ENCODE measurements around the gene ZBTB6.

The ZBTB6 gene, protein sequence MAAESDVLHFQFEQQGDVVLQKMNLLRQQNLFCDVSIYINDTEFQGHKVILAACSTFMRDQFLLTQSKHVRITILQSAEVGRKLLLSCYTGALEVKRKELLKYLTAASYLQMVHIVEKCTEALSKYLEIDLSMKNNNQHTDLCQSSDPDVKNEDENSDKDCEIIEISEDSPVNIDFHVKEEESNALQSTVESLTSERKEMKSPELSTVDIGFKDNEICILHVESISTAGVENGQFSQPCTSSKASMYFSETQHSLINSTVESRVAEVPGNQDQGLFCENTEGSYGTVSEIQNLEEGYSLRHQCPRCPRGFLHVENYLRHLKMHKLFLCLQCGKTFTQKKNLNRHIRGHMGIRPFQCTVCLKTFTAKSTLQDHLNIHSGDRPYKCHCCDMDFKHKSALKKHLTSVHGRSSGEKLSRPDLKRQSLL

GRCh38 chr9:122912964-122913673 lies at the start of gene ZBTB6:
TSS of gene ZBTB6 (minus strand) at chr9:122913323. CDS start at chr9:122912072, 1,251 bp downstream.
- peaks cover 0 to 30% of the 10 kb centered on the region in 2 experiments; a peak in 2 of 3 replicates for H3K36me3 ChIP-seq (ENCODE audit: control insufficient read depth in 2 of 2, insufficient read depth in 1 of 2, low read length in 2 of 2)
- CTCF ChIA-PET = interaction anchor here (0.6 to 1.0 kb wide), 5 partner anchors 11 to 483 kb away, joined by 3 to 5 read pairs (median 4); partner anchors contain the start of genes PDCL and ZBTB26
- peak within 1 kb of the TSS; percentile 65 for H3K27ac ChIP-seq (ENCODE audit: extremely low read depth, low read depth, low read length)
- H3K9me3 ChIP-seq (ENCODE audit: control insufficient read depth, insufficient read depth, low read depth, low read length) = no peaks in the 10 kb centered on the region
- POLR2A ChIA-PET = interaction anchor here (0.6 to 2.9 kb wide), 10 partner anchors 9 to 1707 kb away, joined by 3 to 43 read pairs (median 4); partner anchors contain the start of genes PDCL, RABGAP1, RC3H2 and ZBTB26
- H3K4me3 ChIP-seq (ENCODE audit: low read depth, low read length) = peak within 1 kb of the TSS; percentile 97
- H3K4me1 ChIP-seq (ENCODE audit: control insufficient read depth, insufficient read depth, low read length) = no peaks in the 10 kb centered on the region
- TF ChIP-seq ZNF629 (tag by site-specific recombination; IDR thresholded peaks at IDR 0.05) (peak; percentile 56), SP7 (tag by site-specific recombination; IDR thresholded peaks at IDR 0.05) (peak; percentile 44; the same call in 1 of the 2 replicates), RBAK (tag by site-specific recombination; IDR thresholded peaks at IDR 0.05) (no peak), ZBTB8A (tag by site-specific recombination; IDR thresholded peaks at IDR 0.05) (no peak), PRDM4 (tag by site-specific recombination; IDR thresholded peaks at IDR 0.05) (no peak), ZNF114 (tag by site-specific recombination; IDR thresholded peaks at IDR 0.05) (no peak), ZNF280D (tag by site-specific recombination; IDR thresholded peaks at IDR 0.05) (peak; percentile 53; the same call in 1 of the 2 replicates), ZNF354C (tag by site-specific recombination; IDR thresholded peaks at IDR 0.05; ENCODE audit: borderline replicate concordance, low read depth) (no peak), ZNF324 (tag by site-specific recombination; IDR thresholded peaks at IDR 0.05) (0 out of 2 replicates have a peak, but pooled peaks have one; percentile 48), ZNF140 (tag by site-specific recombination; IDR thresholded peaks at IDR 0.05) (no peak), ZNF280C (tag by site-specific recombination; IDR thresholded peaks at IDR 0.05) (no peak), CTCF (tag by site-specific recombination; IDR thresholded peaks at IDR 0.05) (no peak), OVOL3 (tag by site-specific recombination; IDR thresholded peaks at IDR 0.05) (no peak), ZNF571 (tag by site-specific recombination; IDR thresholded peaks at IDR 0.05) (no peak), ZEB2 (tag by site-specific recombination; IDR thresholded peaks at IDR 0.05) (peak; percentile 39; the same call in 1 of the 2 replicates), ZNF513 (tag by site-specific recombination; IDR thresholded peaks at IDR 0.05) (0 out of 2 replicates have a peak, but pooled peaks have one; percentile 51)
- TF ChIP-seq, protein P1, sequence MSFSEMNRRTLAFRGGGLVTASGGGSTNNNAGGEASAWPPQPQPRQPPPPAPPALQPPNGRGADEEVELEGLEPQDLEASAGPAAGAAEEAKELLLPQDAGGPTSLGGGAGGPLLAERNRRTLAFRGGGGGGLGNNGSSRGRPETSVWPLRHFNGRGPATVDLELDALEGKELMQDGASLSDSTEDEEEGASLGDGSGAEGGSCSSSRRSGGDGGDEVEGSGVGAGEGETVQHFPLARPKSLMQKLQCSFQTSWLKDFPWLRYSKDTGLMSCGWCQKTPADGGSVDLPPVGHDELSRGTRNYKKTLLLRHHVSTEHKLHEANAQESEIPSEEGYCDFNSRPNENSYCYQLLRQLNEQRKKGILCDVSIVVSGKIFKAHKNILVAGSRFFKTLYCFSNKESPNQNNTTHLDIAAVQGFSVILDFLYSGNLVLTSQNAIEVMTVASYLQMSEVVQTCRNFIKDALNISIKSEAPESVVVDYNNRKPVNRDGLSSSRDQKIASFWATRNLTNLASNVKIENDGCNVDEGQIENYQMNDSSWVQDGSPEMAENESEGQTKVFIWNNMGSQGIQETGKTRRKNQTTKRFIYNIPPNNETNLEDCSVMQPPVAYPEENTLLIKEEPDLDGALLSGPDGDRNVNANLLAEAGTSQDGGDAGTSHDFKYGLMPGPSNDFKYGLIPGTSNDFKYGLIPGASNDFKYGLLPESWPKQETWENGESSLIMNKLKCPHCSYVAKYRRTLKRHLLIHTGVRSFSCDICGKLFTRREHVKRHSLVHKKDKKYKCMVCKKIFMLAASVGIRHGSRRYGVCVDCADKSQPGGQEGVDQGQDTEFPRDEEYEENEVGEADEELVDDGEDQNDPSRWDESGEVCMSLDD (tag by site-specific recombination; IDR thresholded peaks at IDR 0.05) = no peak
- TF ChIP-seq, protein P2, sequence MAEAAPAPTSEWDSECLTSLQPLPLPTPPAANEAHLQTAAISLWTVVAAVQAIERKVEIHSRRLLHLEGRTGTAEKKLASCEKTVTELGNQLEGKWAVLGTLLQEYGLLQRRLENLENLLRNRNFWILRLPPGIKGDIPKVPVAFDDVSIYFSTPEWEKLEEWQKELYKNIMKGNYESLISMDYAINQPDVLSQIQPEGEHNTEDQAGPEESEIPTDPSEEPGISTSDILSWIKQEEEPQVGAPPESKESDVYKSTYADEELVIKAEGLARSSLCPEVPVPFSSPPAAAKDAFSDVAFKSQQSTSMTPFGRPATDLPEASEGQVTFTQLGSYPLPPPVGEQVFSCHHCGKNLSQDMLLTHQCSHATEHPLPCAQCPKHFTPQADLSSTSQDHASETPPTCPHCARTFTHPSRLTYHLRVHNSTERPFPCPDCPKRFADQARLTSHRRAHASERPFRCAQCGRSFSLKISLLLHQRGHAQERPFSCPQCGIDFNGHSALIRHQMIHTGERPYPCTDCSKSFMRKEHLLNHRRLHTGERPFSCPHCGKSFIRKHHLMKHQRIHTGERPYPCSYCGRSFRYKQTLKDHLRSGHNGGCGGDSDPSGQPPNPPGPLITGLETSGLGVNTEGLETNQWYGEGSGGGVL (tag by site-specific recombination; IDR thresholded peaks at IDR 0.05) = no peak

Measured in HEK293 (cell line).